Liver (tissue), 9 donors: ENCODE data around the gene BACH2. TPM values are rescaled to one million over a fixed set of nuclear protein-coding genes. Genes with fewer than 3 reads are reported as not detected.

Experiments used
- DNase-seq: peaks from one replicate; pipeline ENCODE4 v3.0.0-alpha.2; 2017; ENCODE audit warnings: low spot score
- H3K27ac ChIP-seq, 2 donors: one replicate each; pipeline ENCODE4 v1.7.0; 2013; ENCODE audit warnings: inconsistent platforms in 2 of 2, low read length in 2 of 2, control low read depth in 1 of 2, low read depth in 1 of 2, mild to moderate bottlenecking in 1 of 2
- H3K27me3 ChIP-seq, 4 donors: one replicate each; pipeline versions ENCODE4 v1.6.1 to v1.7.0; 2013; ENCODE audit warnings: low read length in 3 of 4, inconsistent platforms in 1 of 4, mild to moderate bottlenecking in 1 of 4, moderate library complexity in 1 of 4; ENCODE audit not compliant: control insufficient read depth in 4 of 4, insufficient read depth in 4 of 4
- H3K36me3 ChIP-seq, 4 donors: one replicate each; pipeline versions ENCODE4 v1.6.1 to v1.7.0; 2013; ENCODE audit warnings: low read length in 3 of 4, mild to moderate bottlenecking in 3 of 4, low read depth in 1 of 4, moderate library complexity in 1 of 4; ENCODE audit not compliant: control insufficient read depth in 4 of 4, insufficient read depth in 3 of 4
- H3K4me1 ChIP-seq, 4 donors: one replicate each; pipeline versions ENCODE4 v1.6.1 to v1.7.0; 2013; ENCODE audit warnings: low read length in 3 of 4, mild to moderate bottlenecking in 3 of 4, moderate library complexity in 1 of 4; ENCODE audit not compliant: control insufficient read depth in 4 of 4, insufficient read depth in 4 of 4
- H3K4me3 ChIP-seq, 3 donors: one replicate each; pipeline versions ENCODE4 v1.6.1 to v1.7.0; 2013; ENCODE audit warnings: low read length in 3 of 3, control low read depth in 1 of 3, low read depth in 1 of 3, mild to moderate bottlenecking in 1 of 3
- H3K9ac ChIP-seq, 2 donors: one replicate each; pipeline ENCODE4 v1.7.0; 2013; ENCODE audit warnings: low read length in 2 of 2, mild to moderate bottlenecking in 2 of 2, moderate library complexity in 2 of 2, control low read depth in 1 of 2, low read depth in 1 of 2
- H3K9me3 ChIP-seq, 4 donors: one replicate each; pipeline versions ENCODE4 v1.6.1 to v1.7.0; 2013; ENCODE audit warnings: low read length in 3 of 4; ENCODE audit not compliant: control insufficient read depth in 4 of 4
- ATF3 ChIP-seq: IDR thresholded peaks from 2 replicates; pipeline ENCODE4 v1.6.1; 2016; ENCODE audit warnings: antibody characterized with exemption
- CTCF ChIP-seq: fragments of 150-350 bp; IDR thresholded peaks from 2 replicates; pipeline ENCODE4 v1.5.1; 2017; ENCODE audit warnings: improper control_type of control experiment, low read depth, low read length; ENCODE audit not compliant: missing input control
- EGR1 ChIP-seq, 2 donors: IDR thresholded peaks; 2 replicates each; pipeline ENCODE4 v1.6.1; 2016 to 2018; ENCODE audit warnings: antibody characterized with exemption in 2 of 2, low read depth in 2 of 2
- FOXA1 ChIP-seq: IDR thresholded peaks from 2 replicates; pipeline ENCODE4 v1.6.1; 2016; ENCODE audit warnings: antibody characterized with exemption
- GABPA ChIP-seq, 2 donors: IDR thresholded peaks in 1 of 2; conservative IDR thresholded peaks in 1 of 2; 2 replicates each; pipeline ENCODE4 v1.6.1; 2016; ENCODE audit warnings: antibody characterized with exemption in 2 of 2, mild to moderate bottlenecking in 1 of 2, moderate library complexity in 1 of 2
- HNF4A ChIP-seq, 2 donors: conservative IDR thresholded peaks; 2 replicates each; pipeline ENCODE4 v1.6.1; 2016; ENCODE audit warnings: antibody characterized with exemption in 2 of 2, mild to moderate bottlenecking in 2 of 2
- HNF4G ChIP-seq: IDR thresholded peaks from 2 replicates; pipeline ENCODE4 v1.6.1; 2016; ENCODE audit warnings: antibody characterized with exemption
- JUND ChIP-seq, 2 donors: IDR thresholded peaks; 2 replicates each; pipeline ENCODE4 v1.6.1; 2016; ENCODE audit warnings: antibody characterized with exemption in 2 of 2
- MAX ChIP-seq: IDR thresholded peaks from 2 replicates; pipeline ENCODE4 v1.6.1; 2016; ENCODE audit warnings: antibody characterized with exemption
- RAD21 ChIP-seq, 2 donors: IDR thresholded peaks; 2 replicates each; pipeline ENCODE4 v1.6.1; 2016; ENCODE audit warnings: antibody characterized with exemption in 2 of 2, mild to moderate bottlenecking in 2 of 2
- REST ChIP-seq: IDR thresholded peaks from 2 replicates; pipeline ENCODE4 v1.6.1; 2016; ENCODE audit warnings: antibody characterized with exemption, mild to moderate bottlenecking
- RXRA ChIP-seq, 2 donors: IDR thresholded peaks; 2 replicates each; pipeline ENCODE4 v1.6.1; 2017 to 2018; ENCODE audit warnings: antibody characterized with exemption in 2 of 2, mild to moderate bottlenecking in 1 of 2
- SP1 ChIP-seq: IDR thresholded peaks from 2 replicates; pipeline ENCODE4 v1.6.1; 2018; ENCODE audit warnings: antibody characterized with exemption, mild to moderate bottlenecking
- TAF1 ChIP-seq: conservative IDR thresholded peaks from 2 replicates; pipeline ENCODE4 v1.6.1; 2016; ENCODE audit warnings: antibody characterized with exemption, mild to moderate bottlenecking
- YY1 ChIP-seq: IDR thresholded peaks from 2 replicates; pipeline ENCODE4 v1.6.1; 2016; ENCODE audit warnings: antibody characterized with exemption, mild to moderate bottlenecking
- ZBTB33 ChIP-seq: IDR thresholded peaks from 2 replicates; pipeline ENCODE4 v1.6.1; 2016; ENCODE audit warnings: antibody characterized with exemption
- WGBS: extraction: QIAGEN DNeasy Blood & Tissue Kit; methylation state at CpG from one replicate; pipeline ENCODE4 v1.1.7; 2013; 5-methylcytosine and 5-hydroxymethylcytosine counted together
- polyA plus RNA-seq, 2 donors: library from polyadenylated mRNA; stranded (reverse) in 1 of 2; unstranded in 1 of 2; fragments of 200-250 nt in 1 of 2; fragments of >200 nt in 1 of 2; fragmentation: Nextera tagmentation in 1 of 2; extraction: Ambion mirVana in 1 of 2; gene quantifications; one replicate each; pipeline versions ENCODE4 v1.2.1 to v1.2.3, GENCODE V29; 2013 to 2015
- total RNA-seq, 2 donors: library from RNA; depleted of rRNA; stranded (reverse); fragments of >200 nt; gene quantifications; one replicate each; pipeline ENCODE4 v1.2.3, GENCODE V29; 2014
- donor health status: healthy.
- donor health status: healthy.
- donor health status: healthy.
- donor health status: healthy.
- donor health status: healthy.

The BACH2 gene
- total and polyA plus RNA-seq, 4 donors, result 1.9 to 3.7 (median 1.9) TPM

- Histone ChIP-seq H3K36me3 (no peaks in the 10 kb centered on the region), H3K27me3 (no peaks in the 10 kb centered on the region), H3K9ac (no peak overlapping the region), H3K4me1 (peaks cover 0 to 2% (median 0%) of the 10 kb centered on the region in 4 donors), H3K9me3 (no peaks in the 10 kb centered on the region), H3K4me3 (no peak overlapping the region), H3K27ac (no peak overlapping the region)
- WGBS, result 92% methylated on average over 1 of the region's 1 CpG
- no peak for DNase-seq
- TF ChIP-seq RXRA (IDR thresholded peaks at IDR 0.05), result no peak
- no peak for TF ChIP-seq MAX
- TF ChIP-seq EGR1 (IDR thresholded peaks at IDR 0.05; ENCODE audit: low read depth in 2 of 2), result no peak
- no peak for TF ChIP-seq RAD21 (IDR thresholded peaks at IDR 0.05)
- no peak for TF ChIP-seq YY1
- TF ChIP-seq ATF3, result no peak
- no peak for TF ChIP-seq HNF4G
- TF ChIP-seq JUND (IDR thresholded peaks at IDR 0.05), result no peak
- TF ChIP-seq HNF4A (conservative IDR thresholded peaks at IDR 0.05), result no peak
- no peak for TF ChIP-seq TAF1
- no peak for TF ChIP-seq CTCF
- no peak for TF ChIP-seq GABPA (IDR thresholded peaks at IDR 0.05 in 1 of 2, conservative IDR thresholded peaks at IDR 0.05 in 1 of 2)
- TF ChIP-seq ZBTB33, result no peak
- no peak for TF ChIP-seq FOXA1
- TF ChIP-seq REST, result no peak
- no peak for TF ChIP-seq SP1
These were observed 330.5 kb downstream of the BACH2 start for GRCh38 chr6:89966228-89966544.
